Right cardiac atrium (tissue), 5 donors: ENCODE measurements around the gene CAMSAP1. TPM values are rescaled to one million over a fixed set of nuclear protein-coding genes. Genes with fewer than 3 reads are reported as not detected.
A peak's percentile ranks its signal among the peaks of the same experiment; 100 is the strongest.

Experiments
- ATAC-seq, 2 donors: fragments of 200-7000 bp; cut with Tn5 transposase; one replicate each; pipeline versions ENCODE4 v1.8.0 to v1.9.1; 2020; ENCODE audit warnings: moderate library complexity in 2 of 2, mild to moderate bottlenecking in 1 of 2
- DNase-seq, 3 donors: peaks; one replicate each; pipeline ENCODE4 v3.0.0-alpha.2; 2020
- H3K27ac ChIP-seq: one replicate; pipeline ENCODE4 v1.5.1; 2013; ENCODE audit warnings: mild to moderate bottlenecking, low read length, control low read depth, moderate library complexity
- H3K27me3 ChIP-seq: one replicate; pipeline ENCODE4 v1.6.1; 2013; ENCODE audit not compliant: control insufficient read depth, insufficient read depth
- H3K4me1 ChIP-seq: one replicate; pipeline ENCODE4 v1.6.1; 2013; ENCODE audit warnings: low read length; ENCODE audit not compliant: control insufficient read depth, insufficient read depth
- H3K4me3 ChIP-seq: one replicate; pipeline ENCODE4 v1.5.1; 2013; ENCODE audit warnings: low read length, control low read depth
- H3K9me3 ChIP-seq: one replicate; pipeline ENCODE4 v1.6.1; 2013; ENCODE audit warnings: low read length; ENCODE audit not compliant: control insufficient read depth
- WGBS: extraction: QIAGEN DNeasy Blood & Tissue Kit; methylation state at CpG from one replicate; pipeline ENCODE4 v1.1.7; 2013; 5-methylcytosine and 5-hydroxymethylcytosine counted together
- intact Hi-C, 4 donors: fragments of 100-400 bp; cut with DNase I; formaldehyde crosslinking; loops; one replicate each; pipeline versions ENCODE4 v1.11.0 to v1.14.0; 2022 to 2023
- polyA plus RNA-seq: library from polyadenylated mRNA; stranded (reverse); fragments of 200-250 nt; gene quantifications from one replicate; pipeline ENCODE4 v1.2.3, GENCODE V29; 2013
- total RNA-seq, 4 donors: library from RNA; stranded (reverse); fragmentation: NEBNext Ultra II Directional; extraction: Animal tissue kit (Norgen Biotek cat#: 25700); gene quantifications; one replicate each; pipeline ENCODE4 v1.2.1, GENCODE V29; 2021
- donor health status: healthy with polysubstance abuse.
- donor health status: DM: no; HTN: yes; CAD: no.
- donor health status: DM: no; HTN: no; CAD: no.
- donor health status: DM: no; HTN: yes; CAD: no; lungs with severe emphysema.
- donor health status: DM: yes; HTN: yes; CAD: no.

CAMSAP1 gene
- total and polyA plus RNA-seq, 5 donors, result 10.0 to 22.8 (median 18.2) TPM

DNA sequence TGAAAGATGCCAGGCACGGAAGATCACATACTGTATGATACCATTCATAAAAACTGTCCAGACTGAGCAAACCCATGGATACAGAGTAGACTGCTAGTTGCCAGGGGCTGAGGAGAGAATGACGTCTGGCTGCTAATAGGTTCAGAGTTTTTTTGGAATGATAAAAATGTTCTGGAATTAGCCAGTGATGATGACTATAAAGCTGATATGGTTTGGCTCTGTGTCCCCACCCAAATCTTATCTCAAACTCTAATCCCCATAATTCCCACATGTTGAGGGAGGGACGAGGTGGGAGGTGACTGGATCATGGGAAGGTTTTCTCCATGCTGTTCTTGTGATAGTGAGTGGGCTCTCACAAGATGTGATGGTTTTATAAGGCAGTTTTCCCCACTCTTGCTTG lies 37.4 kb downstream of the CAMSAP1 start:
- DNase-seq, result no peak
- Histone ChIP-seq H3K27me3 (no peaks in the 10 kb centered on the region), H3K4me1 (no peaks in the 10 kb centered on the region), H3K27ac (no peak overlapping the region), H3K9me3 (no peaks in the 10 kb centered on the region), H3K4me3 (no peak overlapping the region)
- ATAC-seq, result no peak
- 85% methylated on average over 3 of the region's 3 CpGs for WGBS
- intact Hi-C loops, result loop anchor here in 3 of 4 donors (5.0 to 10.0 kb wide), 3 partner anchors 85 to 252 kb away; partner anchors contain the start of gene UBAC1 (in 1 of the 3)

GRCh38 chr9:135865531-135865930 lies 41.8 kb downstream of the CAMSAP1 start:
- H3K4me3 ChIP-seq, result no peak overlapping the region
- DNase-seq (no peak), ATAC-seq (no peak)
- H3K27me3 ChIP-seq, result no peaks in the 10 kb centered on the region
- intact Hi-C loops, result loop anchor here in 3 of 4 donors (5.0 to 10.0 kb wide), 3 partner anchors 89 to 257 kb away; partner anchors contain the start of gene UBAC1 (in 1 of the 3)
- no peaks in the 10 kb centered on the region for H3K9me3 ChIP-seq
- H3K27ac ChIP-seq, result no peak overlapping the region
- no peaks in the 10 kb centered on the region for H3K4me1 ChIP-seq
- WGBS, result 91% methylated on average over 7 of the region's 7 CpGs

DNA sequence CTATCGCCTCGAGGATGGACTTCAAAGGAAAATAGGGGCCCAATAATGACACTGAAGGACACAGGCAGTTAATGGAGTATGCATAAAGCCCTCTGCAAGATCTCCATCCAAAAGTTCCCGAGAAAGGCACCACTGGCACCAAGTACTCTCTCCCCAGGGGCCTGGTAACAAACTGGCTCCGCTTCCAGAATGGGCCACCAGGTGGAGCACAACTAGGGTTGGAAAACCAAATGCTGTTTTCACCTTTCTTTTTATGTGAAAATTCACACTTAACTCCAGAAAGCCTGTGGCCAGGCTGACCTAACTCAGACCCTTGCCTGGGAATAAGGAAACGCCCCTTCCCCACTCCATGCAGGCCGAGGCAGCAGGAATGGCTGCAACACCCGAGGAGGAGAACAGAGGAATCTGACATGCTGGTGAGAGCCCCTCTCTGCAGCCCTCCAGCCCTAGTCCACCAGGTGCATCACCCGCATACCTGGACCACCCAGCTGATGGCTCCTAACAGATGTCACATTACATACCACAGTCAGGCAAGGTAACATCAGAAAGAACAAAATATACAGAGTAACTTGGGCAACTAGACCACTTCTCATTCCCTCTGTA lies 42.8 kb downstream of the CAMSAP1 start:
- no peak overlapping the region for H3K27ac ChIP-seq
- no peaks in the 10 kb centered on the region for H3K9me3 ChIP-seq
- ATAC-seq (peak; percentile 22 to 43), DNase-seq (peak; percentile 64 to 89 (median 81))
- H3K27me3 ChIP-seq, result no peaks in the 10 kb centered on the region
- H3K4me3 ChIP-seq, result no peak overlapping the region
- no peaks in the 10 kb centered on the region for H3K4me1 ChIP-seq
- WGBS, result 39% methylated on average over 8 of the region's 8 CpGs
- intact Hi-C loops, result loop anchor here in 3 of 4 donors (5.0 to 10.0 kb wide), 4 partner anchors 90 to 263 kb away; partner anchors contain the start of gene UBAC1 (in 1 of the 3)

GRCh38 chr9:135862809-135863208 lies 44.5 kb downstream of the CAMSAP1 start:
- H3K27ac ChIP-seq, result no peak overlapping the region
- no peak overlapping the region for H3K4me3 ChIP-seq
- intact Hi-C loops, result loop anchor here in 3 of 4 donors (5.0 to 10.0 kb wide), 3 partner anchors 92 to 264 kb away; partner anchors contain the start of gene UBAC1 (in 1 of the 3)
- H3K27me3 ChIP-seq, result no peaks in the 10 kb centered on the region
- no peak for ATAC-seq
- no peaks in the 10 kb centered on the region for H3K4me1 ChIP-seq
- WGBS, result 93% methylated on average over 8 of the region's 8 CpGs
- no peak for DNase-seq
- H3K9me3 ChIP-seq, result no peaks in the 10 kb centered on the region

- ATAC-seq, result no peak
- Histone ChIP-seq H3K9me3 (no peaks in the 10 kb centered on the region), H3K27me3 (no peaks in the 10 kb centered on the region), H3K4me1 (no peaks in the 10 kb centered on the region), H3K4me3 (no peak overlapping the region), H3K27ac (no peak overlapping the region)
- 85% methylated on average over 1 of the region's 1 CpG for WGBS
- intact Hi-C loops, result loop anchor here in 1 of 4 donors (10.0 kb wide), 1 partner anchor 266 kb away; no protein-coding TSS in a partner anchor
- no peak for DNase-seq
Observed at GRCh38 chr9:135858491-135859185, 48.7 kb downstream of the CAMSAP1 start.

DNA sequence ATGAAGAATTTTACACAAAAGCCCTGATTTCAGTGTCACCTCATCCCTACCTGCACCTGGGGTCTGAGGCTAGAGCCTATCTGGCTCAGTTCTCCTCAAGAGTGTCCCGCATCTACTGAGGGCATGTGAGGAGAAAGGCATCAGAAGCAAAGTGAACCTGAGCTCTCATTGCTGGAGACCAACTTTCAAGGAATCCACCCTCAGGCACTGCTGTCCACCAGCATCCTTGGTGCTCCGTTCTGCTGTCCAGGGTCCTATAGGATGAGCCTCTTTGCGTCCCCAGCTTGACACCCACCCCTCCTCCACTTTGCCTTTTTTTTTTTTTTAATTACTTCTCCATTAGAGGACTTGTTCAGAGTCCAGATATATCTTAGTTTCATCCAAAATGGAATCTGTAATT lies 49.5 kb downstream of the CAMSAP1 start:
- no peak overlapping the region for H3K4me3 ChIP-seq
- H3K27ac ChIP-seq, result no peak overlapping the region
- no peaks in the 10 kb centered on the region for H3K4me1 ChIP-seq
- no peaks in the 10 kb centered on the region for H3K9me3 ChIP-seq
- intact Hi-C loops, result loop anchor here in 1 of 4 donors (10.0 kb wide), 1 partner anchor 267 kb away; no protein-coding TSS in a partner anchor
- ATAC-seq (no peak), DNase-seq (no peak)
- H3K27me3 ChIP-seq, result no peaks in the 10 kb centered on the region
- WGBS, result 93% methylated on average over 3 of the region's 3 CpGs

GRCh38 chr9:135857371-135857786 lies 50.0 kb downstream of the CAMSAP1 start:
- intact Hi-C loops, result loop anchor here in 1 of 4 donors (10.0 kb wide), 1 partner anchor 267 kb away; no protein-coding TSS in a partner anchor
- WGBS, result 76% methylated on average over 2 of the region's 2 CpGs
- H3K9me3 ChIP-seq, result no peaks in the 10 kb centered on the region
- ATAC-seq (no peak), DNase-seq (no peak)
- no peak overlapping the region for H3K4me3 ChIP-seq
- H3K27ac ChIP-seq, result no peak overlapping the region
- no peaks in the 10 kb centered on the region for H3K4me1 ChIP-seq
- no peaks in the 10 kb centered on the region for H3K27me3 ChIP-seq

DNA sequence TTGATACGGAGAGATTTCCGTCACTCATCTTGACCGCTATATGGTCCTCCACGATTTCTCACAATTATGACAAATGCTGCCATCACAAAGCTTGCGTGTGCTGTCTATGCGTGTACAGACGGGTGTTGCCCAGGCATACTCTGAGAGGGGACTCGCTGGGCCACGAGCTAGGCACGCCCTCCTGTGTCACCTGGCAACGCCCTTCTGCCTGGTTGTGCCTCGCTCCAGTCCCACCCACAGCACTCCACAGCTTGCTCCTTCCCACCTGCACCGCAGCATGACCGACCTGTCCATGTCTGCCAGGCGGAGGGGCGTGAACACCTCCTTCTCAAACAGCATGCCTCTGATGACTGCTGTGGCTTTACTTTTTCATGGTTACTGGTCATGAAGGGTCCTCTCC lies 55.6 kb downstream of the CAMSAP1 start:
- no peaks in the 10 kb centered on the region for H3K4me1 ChIP-seq
- no peak overlapping the region for H3K4me3 ChIP-seq
- intact Hi-C loops, result loop anchor here in 1 of 4 donors (10.0 kb wide), 1 partner anchor 273 kb away; no protein-coding TSS in a partner anchor
- no peaks in the 10 kb centered on the region for H3K9me3 ChIP-seq
- H3K27ac ChIP-seq, result no peak overlapping the region
- 95% methylated on average over 16 of the region's 16 CpGs for WGBS
- ATAC-seq (no peak), DNase-seq (no peak)
- no peaks in the 10 kb centered on the region for H3K27me3 ChIP-seq

DNA sequence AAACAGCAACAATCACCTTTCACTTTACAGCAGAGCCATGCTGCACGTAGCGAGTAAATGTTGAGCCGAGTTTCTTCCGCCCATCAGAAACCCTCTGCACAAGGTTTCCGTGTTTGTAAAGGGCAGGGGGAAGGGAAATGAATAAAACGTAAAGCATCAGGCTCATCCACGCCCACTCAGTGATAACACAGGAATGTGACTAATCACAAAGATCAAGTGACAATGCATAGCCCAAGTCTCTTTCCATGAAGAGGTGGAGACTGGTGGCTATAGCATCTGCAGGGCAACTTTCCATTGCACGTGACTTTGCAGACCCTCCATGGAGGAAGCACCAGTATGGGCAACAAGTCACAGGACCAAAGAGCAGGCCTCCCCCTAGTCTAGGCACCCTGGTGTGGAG lies 56.6 kb downstream of the CAMSAP1 start:
- Histone ChIP-seq H3K27ac (no peak overlapping the region), H3K4me3 (no peak overlapping the region), H3K27me3 (no peaks in the 10 kb centered on the region), H3K4me1 (no peaks in the 10 kb centered on the region), H3K9me3 (no peaks in the 10 kb centered on the region)
- intact Hi-C loops, result loop anchor here in 1 of 4 donors (10.0 kb wide), 1 partner anchor 274 kb away; no protein-coding TSS in a partner anchor
- DNase-seq, result no peak
- no peak for ATAC-seq
- WGBS, result 63% methylated on average over 8 of the region's 8 CpGs

DNA sequence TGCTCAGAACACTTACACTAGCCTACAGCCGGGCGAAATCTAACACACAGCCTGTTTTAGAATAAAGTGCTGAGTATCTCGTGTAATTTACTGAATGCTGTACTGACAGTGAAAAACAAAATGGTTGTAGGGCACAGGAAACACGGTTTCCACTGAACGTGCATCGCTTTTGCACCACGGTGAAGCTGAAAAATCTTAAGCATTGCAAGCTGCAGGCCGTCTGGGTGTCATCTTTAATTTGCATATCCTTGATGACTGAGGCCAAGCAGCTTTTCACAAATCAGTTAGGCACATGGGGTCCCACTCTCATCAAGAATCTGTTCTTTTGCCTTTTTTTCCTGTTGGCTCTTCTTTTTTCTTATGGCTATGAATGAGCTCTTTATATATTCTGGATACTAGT lies 58.2 kb downstream of the CAMSAP1 start:
- DNase-seq (no peak), ATAC-seq (no peak)
- WGBS, result 80% methylated on average over 8 of the region's 8 CpGs
- Histone ChIP-seq H3K9me3 (no peaks in the 10 kb centered on the region), H3K27ac (no peak overlapping the region), H3K27me3 (no peaks in the 10 kb centered on the region), H3K4me1 (no peaks in the 10 kb centered on the region), H3K4me3 (no peak overlapping the region)
- intact Hi-C loops, result no loop called here
